NCI-H2029 (cell line): ENCODE measurements around the gene ITGA2.

Source experiments
- DNase-seq: peaks from one replicate; lab custom pipeline; 2025; lab: John Stamatoyannopoulos, UW

The ITGA2 gene

GRCh38 chr5:53017794-53018391 is 28.7 kb downstream of the ITGA2 start:
- no peak for DNase-seq

GRCh38 chr5:53019320-53019719 is 30.2 kb downstream of the ITGA2 start:
- no peak for DNase-seq

GRCh38 chr5:53022930-53023511 is 33.9 kb downstream of the ITGA2 start:
- no peak for DNase-seq

GRCh38 chr5:53023969-53024368 is 34.8 kb downstream of the ITGA2 start:
- DNase-seq = no peak

- no peak for DNase-seq
These were observed 35.4 kb downstream of the ITGA2 start for GRCh38 chr5:53024535-53024934.

- no peak for DNase-seq
These were observed 36.3 kb downstream of the ITGA2 start for GRCh38 chr5:53025487-53025886.

- DNase-seq = no peak
These were observed 38.8 kb downstream of the ITGA2 start for GRCh38 chr5:53027913-53028312.

- no peak for DNase-seq
These were observed 40.5 kb downstream of the ITGA2 start for GRCh38 chr5:53029608-53030007.

- DNase-seq = no peak
These were observed 41.7 kb downstream of the ITGA2 start for GRCh38 chr5:53030893-53031292.

GRCh38 chr5:53031695-53032096 is 42.5 kb downstream of the ITGA2 start:
- DNase-seq = no peak

GRCh38 chr5:53032188-53032587 is 43.0 kb downstream of the ITGA2 start:
- DNase-seq = no peak

- DNase-seq = no peak
These were observed 45.7 kb downstream of the ITGA2 start for GRCh38 chr5:53034832-53035231.

- no peak for DNase-seq
These were observed 46.8 kb downstream of the ITGA2 start for GRCh38 chr5:53035868-53036381.

GRCh38 chr5:53037141-53037859 is 48.1 kb downstream of the ITGA2 start:
- no peak for DNase-seq

- DNase-seq = no peak
These were observed 49.2 kb downstream of the ITGA2 start for GRCh38 chr5:53038196-53038847.

GRCh38 chr5:53039855-53040254 is 50.7 kb downstream of the ITGA2 start:
- no peak for DNase-seq

GRCh38 chr5:53041071-53041692 is 52.0 kb downstream of the ITGA2 start:
- no peak for DNase-seq

- no peak for DNase-seq
These were observed 52.6 kb downstream of the ITGA2 start for GRCh38 chr5:53041740-53042139.

- DNase-seq = no peak
These were observed 56.1 kb downstream of the ITGA2 start for GRCh38 chr5:53045263-53045662.

GRCh38 chr5:53048248-53048647 is 59.1 kb downstream of the ITGA2 start:
- DNase-seq = no peak

GRCh38 chr5:53052499-53052898 is 63.3 kb downstream of the ITGA2 start:
- DNase-seq = no peak

- no peak for DNase-seq
These were observed 64.2 kb downstream of the ITGA2 start for GRCh38 chr5:53053364-53053763.
